ENCODE results near the gene ZNF609. TPM values are rescaled to one million over a fixed set of nuclear protein-coding genes. Genes with fewer than 3 reads are reported as not detected.

ZNF609 gene
- total and polyA plus RNA-seq, 2 of the 13 experiments (the other 11 are each of a cell fraction or from before 2014, with no cell fraction given): 8.9 to 9.9 TPM

GRCh38 chr15:64525828-64526530 lies 65.6 kb downstream of the ZNF609 start:
- in situ Hi-C loops (cut with HindIII; ENCODE audit: extremely low pct_ligation_motif_present, low pct_unique_long_range_greater_than_20kb) (no loop called here), intact Hi-C loops (cut with micrococcal nuclease; ENCODE audit: unreplicated experiment) (no loop called here)
- ATAC-seq (no peak), FAIRE-seq (no peak), DNase-seq (ENCODE audit: low spot score) (no peak)
- Histone ChIP-seq H4K20me1 (ENCODE audit: insufficient read depth, low read length) (peaks cover 10% of the 10 kb centered on the region), H3K4me3 (replicated peaks in 1 of 3; ENCODE audit: insufficient read depth in 1 of 3, low read depth in 2 of 3, low read length in 3 of 3) (no peak overlapping the region), H3K9ac (ENCODE audit: insufficient read depth, low read depth, low read length) (no peak overlapping the region), H3K36me3 (replicated peaks in 1 of 2; ENCODE audit: control insufficient read depth in 1 of 2, insufficient read depth in 2 of 2, low read length in 2 of 2) (peaks cover 0 to 1% of the 10 kb centered on the region in 2 experiments; a peak in 2 of 5 replicates), H3K4me1 (ENCODE audit: insufficient read depth, low read length) (peaks cover 32% of the 10 kb centered on the region), H3K9me3 (ENCODE audit: low read length) (no peaks in the 10 kb centered on the region), H2AFZ (ENCODE audit: low read length) (no peak overlapping the region), H3K79me2 (ENCODE audit: insufficient read depth, low read length) (peaks cover 70% of the 10 kb centered on the region), H3K27ac (ENCODE audit: extremely low read length, insufficient read depth, low read length) (no peak overlapping the region), H3K27me3 (ENCODE audit: control insufficient read depth in 1 of 2, insufficient read depth in 2 of 2, low read length in 2 of 2) (no peaks in the 10 kb centered on the region), H3K4me2 (ENCODE audit: low read depth, low read length) (no peak overlapping the region)
- POLR2A ChIA-PET: no interaction called here
- CTCF ChIA-PET (ENCODE audit: low intra/inter-chr PET ratio, low total read pairs): no interaction called here
- WGBS (ENCODE audit: low lambda C conversion rate): 93% methylated on average over 8 of the region's 8 CpGs
- no TSS peak for BruUV-seq (replicated peaks)
- TF ChIP-seq SCMH1 (CRISPR knock-in tag; IDR thresholded peaks at IDR 0.05; ENCODE audit: borderline replicate concordance) (no peak), ZNF607 (CRISPR knock-in tag; IDR thresholded peaks at IDR 0.05; ENCODE audit: borderline replicate concordance) (no peak), TEAD3 (CRISPR knock-in tag; optimal IDR thresholded peaks at IDR 0.05; ENCODE audit: borderline replicate concordance) (no peak), TP53 (CRISPR knock-in tag; conservative IDR thresholded peaks at IDR 0.05) (no peak), ZNF501 (CRISPR knock-in tag; IDR thresholded peaks at IDR 0.05) (no peak), SOX13 (IDR thresholded peaks at IDR 0.05) (no peak), SOX13 (CRISPR knock-in tag; conservative IDR thresholded peaks at IDR 0.05 in 1 of 2, IDR thresholded peaks at IDR 0.05 in 1 of 2) (no peak), MED1 (CRISPR knock-in tag; IDR thresholded peaks at IDR 0.05) (no peak)
- TF ChIP-seq, protein P1, sequence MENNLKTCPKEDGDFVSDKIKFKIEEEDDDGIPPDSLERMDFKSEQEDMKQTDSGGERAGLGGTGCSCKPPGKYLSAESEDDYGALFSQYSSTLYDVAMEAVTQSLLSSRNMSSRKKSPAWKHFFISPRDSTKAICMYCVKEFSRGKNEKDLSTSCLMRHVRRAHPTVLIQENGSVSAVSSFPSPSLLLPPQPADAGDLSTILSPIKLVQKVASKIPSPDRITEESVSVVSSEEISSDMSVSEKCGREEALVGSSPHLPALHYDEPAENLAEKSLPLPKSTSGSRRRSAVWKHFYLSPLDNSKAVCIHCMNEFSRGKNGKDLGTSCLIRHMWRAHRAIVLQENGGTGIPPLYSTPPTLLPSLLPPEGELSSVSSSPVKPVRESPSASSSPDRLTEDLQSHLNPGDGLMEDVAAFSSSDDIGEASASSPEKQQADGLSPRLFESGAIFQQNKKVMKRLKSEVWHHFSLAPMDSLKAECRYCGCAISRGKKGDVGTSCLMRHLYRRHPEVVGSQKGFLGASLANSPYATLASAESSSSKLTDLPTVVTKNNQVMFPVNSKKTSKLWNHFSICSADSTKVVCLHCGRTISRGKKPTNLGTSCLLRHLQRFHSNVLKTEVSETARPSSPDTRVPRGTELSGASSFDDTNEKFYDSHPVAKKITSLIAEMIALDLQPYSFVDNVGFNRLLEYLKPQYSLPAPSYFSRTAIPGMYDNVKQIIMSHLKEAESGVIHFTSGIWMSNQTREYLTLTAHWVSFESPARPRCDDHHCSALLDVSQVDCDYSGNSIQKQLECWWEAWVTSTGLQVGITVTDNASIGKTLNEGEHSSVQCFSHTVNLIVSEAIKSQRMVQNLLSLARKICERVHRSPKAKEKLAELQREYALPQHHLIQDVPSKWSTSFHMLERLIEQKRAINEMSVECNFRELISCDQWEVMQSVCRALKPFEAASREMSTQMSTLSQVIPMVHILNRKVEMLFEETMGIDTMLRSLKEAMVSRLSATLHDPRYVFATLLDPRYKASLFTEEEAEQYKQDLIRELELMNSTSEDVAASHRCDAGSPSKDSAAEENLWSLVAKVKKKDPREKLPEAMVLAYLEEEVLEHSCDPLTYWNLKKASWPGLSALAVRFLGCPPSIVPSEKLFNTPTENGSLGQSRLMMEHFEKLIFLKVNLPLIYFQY (CRISPR knock-in tag; IDR thresholded peaks at IDR 0.05; ENCODE audit: borderline replicate concordance): no peak
- TF ChIP-seq, protein P2, sequence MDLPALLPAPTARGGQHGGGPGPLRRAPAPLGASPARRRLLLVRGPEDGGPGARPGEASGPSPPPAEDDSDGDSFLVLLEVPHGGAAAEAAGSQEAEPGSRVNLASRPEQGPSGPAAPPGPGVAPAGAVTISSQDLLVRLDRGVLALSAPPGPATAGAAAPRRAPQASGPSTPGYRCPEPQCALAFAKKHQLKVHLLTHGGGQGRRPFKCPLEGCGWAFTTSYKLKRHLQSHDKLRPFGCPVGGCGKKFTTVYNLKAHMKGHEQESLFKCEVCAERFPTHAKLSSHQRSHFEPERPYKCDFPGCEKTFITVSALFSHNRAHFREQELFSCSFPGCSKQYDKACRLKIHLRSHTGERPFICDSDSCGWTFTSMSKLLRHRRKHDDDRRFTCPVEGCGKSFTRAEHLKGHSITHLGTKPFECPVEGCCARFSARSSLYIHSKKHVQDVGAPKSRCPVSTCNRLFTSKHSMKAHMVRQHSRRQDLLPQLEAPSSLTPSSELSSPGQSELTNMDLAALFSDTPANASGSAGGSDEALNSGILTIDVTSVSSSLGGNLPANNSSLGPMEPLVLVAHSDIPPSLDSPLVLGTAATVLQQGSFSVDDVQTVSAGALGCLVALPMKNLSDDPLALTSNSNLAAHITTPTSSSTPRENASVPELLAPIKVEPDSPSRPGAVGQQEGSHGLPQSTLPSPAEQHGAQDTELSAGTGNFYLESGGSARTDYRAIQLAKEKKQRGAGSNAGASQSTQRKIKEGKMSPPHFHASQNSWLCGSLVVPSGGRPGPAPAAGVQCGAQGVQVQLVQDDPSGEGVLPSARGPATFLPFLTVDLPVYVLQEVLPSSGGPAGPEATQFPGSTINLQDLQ (CRISPR knock-in tag; IDR thresholded peaks at IDR 0.05): no peak
- TF ChIP-seq, protein P3, sequence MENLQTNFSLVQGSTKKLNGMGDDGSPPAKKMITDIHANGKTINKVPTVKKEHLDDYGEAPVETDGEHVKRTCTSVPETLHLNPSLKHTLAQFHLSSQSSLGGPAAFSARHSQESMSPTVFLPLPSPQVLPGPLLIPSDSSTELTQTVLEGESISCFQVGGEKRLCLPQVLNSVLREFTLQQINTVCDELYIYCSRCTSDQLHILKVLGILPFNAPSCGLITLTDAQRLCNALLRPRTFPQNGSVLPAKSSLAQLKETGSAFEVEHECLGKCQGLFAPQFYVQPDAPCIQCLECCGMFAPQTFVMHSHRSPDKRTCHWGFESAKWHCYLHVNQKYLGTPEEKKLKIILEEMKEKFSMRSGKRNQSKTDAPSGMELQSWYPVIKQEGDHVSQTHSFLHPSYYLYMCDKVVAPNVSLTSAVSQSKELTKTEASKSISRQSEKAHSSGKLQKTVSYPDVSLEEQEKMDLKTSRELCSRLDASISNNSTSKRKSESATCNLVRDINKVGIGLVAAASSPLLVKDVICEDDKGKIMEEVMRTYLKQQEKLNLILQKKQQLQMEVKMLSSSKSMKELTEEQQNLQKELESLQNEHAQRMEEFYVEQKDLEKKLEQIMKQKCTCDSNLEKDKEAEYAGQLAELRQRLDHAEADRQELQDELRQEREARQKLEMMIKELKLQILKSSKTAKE (CRISPR knock-in tag; IDR thresholded peaks at IDR 0.05; ENCODE audit: borderline replicate concordance): no peak
